K562 (cell line): ENCODE results near the gene BEST4.

Experiments used
- IRF2 ChIP-seq: sonication (generic); formaldehyde crosslinking; IDR thresholded peaks from 2 replicates; pipeline ENCODE4 v1.8.1; 2022; ENCODE audit warnings: mild to moderate bottlenecking, missing genetic modification reagents
- U2AF2 ChIP-seq: fragments of 200-400 bp; formaldehyde crosslinking; optimal IDR thresholded peaks from 2 replicates; pipeline ENCODE3; 2017; ENCODE audit warnings: low read depth, mild to moderate bottlenecking, low read length

DNA sequence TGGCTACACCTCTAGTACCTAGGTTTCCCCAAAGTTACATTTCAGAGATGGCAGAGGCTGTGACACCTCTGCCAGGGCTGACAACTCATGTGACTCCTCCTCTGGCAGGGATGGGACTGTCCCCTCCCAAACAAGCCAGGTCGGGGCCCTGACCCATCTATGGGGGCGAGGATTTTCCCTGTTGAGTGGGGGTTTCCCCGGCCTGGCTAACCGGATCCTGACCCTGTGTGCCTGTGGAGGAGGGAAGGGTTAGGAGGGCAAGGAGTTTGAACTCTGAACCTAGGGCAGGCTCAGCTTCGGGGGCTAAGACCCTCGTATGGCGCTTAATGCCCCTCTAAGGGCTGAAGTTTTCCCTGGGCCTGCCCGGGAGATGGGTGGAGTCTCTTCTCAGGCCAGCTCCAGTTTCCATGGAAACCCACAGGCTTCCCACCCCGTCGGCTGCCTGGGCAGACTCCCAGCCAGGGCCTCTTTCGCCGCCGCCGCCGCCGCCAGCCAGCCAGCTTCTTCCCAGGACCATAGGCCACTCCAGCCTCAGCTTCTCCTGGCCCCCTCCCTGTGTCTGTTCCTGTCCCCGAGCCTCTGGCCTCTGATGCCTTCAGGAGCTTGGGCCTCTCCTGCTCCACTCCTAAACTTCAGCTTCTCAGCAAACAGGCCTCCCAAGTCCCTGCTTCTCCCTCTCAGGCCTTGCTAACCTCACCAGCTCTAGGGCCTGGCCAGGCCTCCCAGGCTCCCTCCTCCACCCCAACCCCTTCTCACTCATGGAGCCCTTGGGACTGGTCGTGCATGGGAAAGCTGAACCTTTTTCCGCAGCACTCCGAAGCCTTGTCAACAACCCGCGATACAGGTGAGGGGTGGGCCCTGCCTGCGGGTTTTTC, 20.3 kb upstream of the BEST4 start, which contains the start of gene BTBD19:
- TF ChIP-seq IRF2 (CRISPR knock-in tag) = no peak
- TF ChIP-seq U2AF2 = no peak
